T-helper 17 cell (primary cell): ENCODE data around the gene RSL24D1. TPM values are rescaled to one million over a fixed set of nuclear protein-coding genes. Genes with fewer than 3 reads are reported as not detected.
A peak's percentile ranks its signal among the peaks of the same experiment; 100 is the strongest.

Experiments used
- ATAC-seq: fragments of 150-1000 bp; cut with Tn5 transposase; 2 replicates; pipeline ENCODE4 v1.10.0; 2021; ENCODE audit warnings: mild to moderate bottlenecking, moderate library complexity
- DNase-seq, 3 donors: peaks; one replicate each; pipeline versions ENCODE4 v3.0.0 to v3.0.0-alpha.2; 2020 to 2021
- H3K9me3 ChIP-seq: one replicate; pipeline ENCODE4 v1.7.0; 2013; ENCODE audit warnings: low read length, mild to moderate bottlenecking; ENCODE audit not compliant: control insufficient read depth, poor library complexity, severe bottlenecking
- H3K27ac Mint-ChIP-seq: one replicate; pipeline ENCODE4 v1.8.0; 2022; ENCODE audit warnings: mild to moderate bottlenecking, moderate library complexity, mixed read lengths
- H3K27me3 Mint-ChIP-seq: one replicate; pipeline ENCODE4 v1.8.0; 2022; ENCODE audit warnings: mixed read lengths
- H3K36me3 Mint-ChIP-seq: one replicate; pipeline ENCODE4 v1.8.0; 2022; ENCODE audit warnings: low read depth, mixed read lengths
- H3K4me1 Mint-ChIP-seq: one replicate; pipeline ENCODE4 v1.8.0; 2022; ENCODE audit warnings: mild to moderate bottlenecking, mixed read lengths
- H3K4me3 Mint-ChIP-seq: one replicate; pipeline ENCODE4 v1.8.0; 2022; ENCODE audit warnings: mild to moderate bottlenecking, moderate library complexity, mixed read lengths
- total RNA-seq, 4 donors: library from RNA in 2 of 4; stranded (reverse) in 2 of 4; gene quantifications; one replicate each; pipeline ENCODE4 v1.2.3 and lab custom pipeline; 2022 to 2026

RSL24D1 gene
- total RNA-seq = 100 to 1,000 TPM; 120 TPM
- total RNA-seq (lab: John Stamatoyannopoulos, UW) = 195 to 320 reads per million in 2 donors

- no peaks in the 10 kb centered on the region for H3K9me3 ChIP-seq
- Mint-ChIP-seq H3K4me3 (no peak within 1 kb of the TSS), H3K27me3 (no peaks in the 10 kb centered on the region), H3K27ac (no peak within 1 kb of the TSS), H3K4me1 (peaks cover 13% of the 10 kb centered on the region), H3K36me3 (peaks cover 3% of the 10 kb centered on the region)
- peak; percentile 86 to 93 (median 91) for DNase-seq
- peak; percentile 96 for ATAC-seq
These were observed at the start of gene RSL24D1 for GRCh38 chr15:55196458-55197361. Gene RSL24D1 (minus strand): TSS chr15:55196941. CDS start chr15:55196890, 51 bp downstream.

- ATAC-seq (no peak), DNase-seq (no peak)
These were observed 48.3 kb upstream of the RSL24D1 start for GRCh38 chr15:55245059-55245458.

GRCh38 chr15:55241891-55242290 lies 45.1 kb upstream of the RSL24D1 start:
- peaks cover 3% of the 10 kb centered on the region for H3K36me3 Mint-ChIP-seq
- H3K4me3 Mint-ChIP-seq = no peak overlapping the region
- no peaks in the 10 kb centered on the region for H3K27me3 Mint-ChIP-seq
- H3K9me3 ChIP-seq = no peaks in the 10 kb centered on the region
- DNase-seq (no peak), ATAC-seq (no peak)
- peaks cover 21% of the 10 kb centered on the region for H3K4me1 Mint-ChIP-seq
- peak overlapping the region; percentile 27 for H3K27ac Mint-ChIP-seq

More at GRCh38 chr15:55245059-55245458, 48.3 kb upstream of the RSL24D1 start:
- H3K27ac Mint-ChIP-seq = peak overlapping the region; percentile 49
- H3K4me3 Mint-ChIP-seq = no peak overlapping the region
- peaks cover 25% of the 10 kb centered on the region for H3K4me1 Mint-ChIP-seq
- H3K9me3 ChIP-seq = no peaks in the 10 kb centered on the region
- H3K36me3 Mint-ChIP-seq = peaks cover 2% of the 10 kb centered on the region
- no peaks in the 10 kb centered on the region for H3K27me3 Mint-ChIP-seq

- Mint-ChIP-seq H3K36me3 (peaks cover 5% of the 10 kb centered on the region), H3K4me1 (peaks cover 22% of the 10 kb centered on the region), H3K4me3 (no peak overlapping the region), H3K27me3 (no peaks in the 10 kb centered on the region), H3K27ac (no peak overlapping the region)
- no peak for ATAC-seq
- no peak for DNase-seq
- no peaks in the 10 kb centered on the region for H3K9me3 ChIP-seq
These were observed 44.4 kb upstream of the RSL24D1 start for GRCh38 chr15:55241186-55241585.

GRCh38 chr15:55240125-55240760 lies 43.5 kb upstream of the RSL24D1 start:
- no peaks in the 10 kb centered on the region for H3K9me3 ChIP-seq
- DNase-seq (no peak), ATAC-seq (peak; percentile 45)
- peaks cover 22% of the 10 kb centered on the region for H3K4me1 Mint-ChIP-seq
- peaks cover 5% of the 10 kb centered on the region for H3K36me3 Mint-ChIP-seq
- H3K27ac Mint-ChIP-seq = no peak overlapping the region
- no peaks in the 10 kb centered on the region for H3K27me3 Mint-ChIP-seq
- no peak overlapping the region for H3K4me3 Mint-ChIP-seq

GRCh38 chr15:55239440-55240124 lies 42.8 kb upstream of the RSL24D1 start:
- ATAC-seq = no peak
- Mint-ChIP-seq H3K4me3 (no peak overlapping the region), H3K27me3 (no peaks in the 10 kb centered on the region), H3K36me3 (peaks cover 5% of the 10 kb centered on the region), H3K4me1 (peaks cover 18% of the 10 kb centered on the region), H3K27ac (peak overlapping the region; percentile 24)
- DNase-seq = no peak
- H3K9me3 ChIP-seq = no peaks in the 10 kb centered on the region

GRCh38 chr15:55238877-55239276 lies 42.1 kb upstream of the RSL24D1 start:
- Mint-ChIP-seq H3K27me3 (no peaks in the 10 kb centered on the region), H3K4me1 (peaks cover 18% of the 10 kb centered on the region)
- no peak for ATAC-seq

GRCh38 chr15:55237219-55238130 lies 40.7 kb upstream of the RSL24D1 start:
- H3K27ac Mint-ChIP-seq = peak overlapping the region; percentile 21
- H3K9me3 ChIP-seq = no peaks in the 10 kb centered on the region
- H3K4me3 Mint-ChIP-seq = no peak overlapping the region
- DNase-seq (no peak), ATAC-seq (no peak)
- H3K27me3 Mint-ChIP-seq = no peaks in the 10 kb centered on the region
- peaks cover 16% of the 10 kb centered on the region for H3K4me1 Mint-ChIP-seq
- peaks cover 8% of the 10 kb centered on the region for H3K36me3 Mint-ChIP-seq

More at GRCh38 chr15:55238877-55239276, 42.1 kb upstream of the RSL24D1 start:
- no peaks in the 10 kb centered on the region for H3K9me3 ChIP-seq
- no peak overlapping the region for H3K4me3 Mint-ChIP-seq
- peak overlapping the region; percentile 24 for H3K27ac Mint-ChIP-seq
- DNase-seq = no peak
- peaks cover 10% of the 10 kb centered on the region for H3K36me3 Mint-ChIP-seq

GRCh38 chr15:55235546-55236036 lies 38.9 kb upstream of the RSL24D1 start:
- peaks cover 8% of the 10 kb centered on the region for H3K36me3 Mint-ChIP-seq
- H3K4me1 Mint-ChIP-seq = peaks cover 13% of the 10 kb centered on the region
- H3K27ac Mint-ChIP-seq = no peak overlapping the region

GRCh38 chr15:55234800-55235104 lies 38.0 kb upstream of the RSL24D1 start:
- Mint-ChIP-seq H3K36me3 (peaks cover 8% of the 10 kb centered on the region), H3K4me1 (peaks cover 13% of the 10 kb centered on the region), H3K27ac (no peak overlapping the region)

More at GRCh38 chr15:55235546-55236036, 38.9 kb upstream of the RSL24D1 start:
- no peak overlapping the region for H3K4me3 Mint-ChIP-seq
- no peaks in the 10 kb centered on the region for H3K9me3 ChIP-seq
- H3K27me3 Mint-ChIP-seq = no peaks in the 10 kb centered on the region
- DNase-seq (no peak), ATAC-seq (no peak)

GRCh38 chr15:55234104-55234799 lies 37.5 kb upstream of the RSL24D1 start:
- Mint-ChIP-seq H3K4me1 (peaks cover 12% of the 10 kb centered on the region), H3K27me3 (no peaks in the 10 kb centered on the region), H3K36me3 (peaks cover 8% of the 10 kb centered on the region), H3K4me3 (no peak overlapping the region), H3K27ac (no peak overlapping the region)
- DNase-seq (no peak), ATAC-seq (no peak)
- no peaks in the 10 kb centered on the region for H3K9me3 ChIP-seq

More at GRCh38 chr15:55234800-55235104, 38.0 kb upstream of the RSL24D1 start:
- Mint-ChIP-seq H3K4me3 (no peak overlapping the region), H3K27me3 (no peaks in the 10 kb centered on the region)
- no peaks in the 10 kb centered on the region for H3K9me3 ChIP-seq
- DNase-seq = no peak
- ATAC-seq = no peak

GRCh38 chr15:55231455-55231854 lies 34.7 kb upstream of the RSL24D1 start:
- ATAC-seq (no peak), DNase-seq (no peak)
- H3K4me1 Mint-ChIP-seq = peaks cover 12% of the 10 kb centered on the region
- peaks cover 4% of the 10 kb centered on the region for H3K36me3 Mint-ChIP-seq
- H3K9me3 ChIP-seq = no peaks in the 10 kb centered on the region
- H3K4me3 Mint-ChIP-seq = no peak overlapping the region
- peak overlapping the region; percentile 19 for H3K27ac Mint-ChIP-seq
- H3K27me3 Mint-ChIP-seq = no peaks in the 10 kb centered on the region
